K562 (cell line): ENCODE measurements around the gene GPN3. TPM values are rescaled to one million over a fixed set of nuclear protein-coding genes. Genes with fewer than 3 reads are reported as not detected.

ENCODE experiments used
- AFF4 ChIP-seq: sonication (generic); formaldehyde crosslinking; IDR thresholded peaks from 2 replicates; pipeline ENCODE4 v1.8.0; 2023; ENCODE audit warnings: mild to moderate bottlenecking, missing genetic modification reagents
- BRD4 ChIP-seq: fragments of 200-600 bp; sonication (generic); IDR thresholded peaks from 2 replicates; pipeline ENCODE4 v1.6.1; 2017; ENCODE audit warnings: inconsistent platforms
- CHD4 ChIP-seq: fragments of 200-600 bp; sonication (generic); IDR thresholded peaks from 3 replicates; pipeline ENCODE4 v1.6.1; 2012; ENCODE audit warnings: low read depth, mild to moderate bottlenecking, mixed read lengths, low read length, inconsistent platforms; ENCODE audit not compliant: insufficient read depth, insufficient replicate concordance, poor library complexity, severe bottlenecking
- EGR1 ChIP-seq: fragments of 450-650 bp; conservative IDR thresholded peaks from 2 replicates; pipeline ENCODE4 v1.6.1; 2017; ENCODE audit warnings: mild to moderate bottlenecking
- HMG20B ChIP-seq: fragments of 250-450 bp; sonication (Bioruptor Pico); IDR thresholded peaks from 2 replicates; pipeline ENCODE4 v1.5.0; 2021; ENCODE audit warnings: mild to moderate bottlenecking
- PHF21A ChIP-seq: fragments of 450-650 bp; IDR thresholded peaks from 2 replicates; pipeline ENCODE4 v1.6.1; 2017; ENCODE audit warnings: low read depth, borderline replicate concordance
- POLR3G ChIP-seq: IDR thresholded peaks from 2 replicates; pipeline ENCODE4 v1.6.1; 2011; ENCODE audit not compliant: insufficient read length, insufficient replicate concordance; ENCODE audit errors: extremely low read depth
- RUNX1 ChIP-seq: sonication (generic); IDR thresholded peaks from 2 replicates; pipeline ENCODE4 v1.6.1; 2016; ENCODE audit warnings: antibody characterized with exemption, low read depth
- SPI1 ChIP-seq: IDR thresholded peaks from 2 replicates; pipeline ENCODE4 v1.6.1; 2011; ENCODE audit warnings: low read depth, low read length, control low read depth, borderline replicate concordance
- SREBF2 ChIP-seq: sonication (generic); formaldehyde crosslinking; IDR thresholded peaks from 2 replicates; pipeline ENCODE4 v1.4.0; 2020; ENCODE audit warnings: mild to moderate bottlenecking, missing genetic modification reagents
- TEAD1 ChIP-seq, 2 experiments: fragments of 450-650 bp in 1 of 2; sonication (generic) in 1 of 2; formaldehyde crosslinking; IDR thresholded peaks; 2 replicates each; pipeline versions ENCODE4 v1.4.0 to v1.8.0; 2020 to 2022; ENCODE audit warnings: mild to moderate bottlenecking in 2 of 2, missing genetic modification reagents in 1 of 2
- TGIF2 ChIP-seq: sonication (generic); formaldehyde crosslinking; IDR thresholded peaks from 2 replicates; pipeline ENCODE4 v1.8.1; 2022; ENCODE audit warnings: mild to moderate bottlenecking, missing genetic modification reagents, moderate library complexity
- U2AF2 ChIP-seq: fragments of 200-400 bp; formaldehyde crosslinking; optimal IDR thresholded peaks from 2 replicates; pipeline ENCODE3; 2017; ENCODE audit warnings: low read depth, mild to moderate bottlenecking, low read length
- XRCC3 ChIP-seq: fragments of 450-650 bp; IDR thresholded peaks from 2 replicates; pipeline ENCODE4 v1.6.1; 2017; ENCODE audit warnings: mild to moderate bottlenecking, moderate library complexity
- ZBTB26 ChIP-seq: fragments of 450-650 bp; formaldehyde crosslinking; IDR thresholded peaks from 2 replicates; pipeline ENCODE4 v1.4.0; 2022; ENCODE audit warnings: missing genetic modification characterization
- ZBTB9 ChIP-seq: fragments of 450-650 bp; formaldehyde crosslinking; IDR thresholded peaks from 2 replicates; pipeline ENCODE4 v1.4.0; 2020; ENCODE audit warnings: mild to moderate bottlenecking, moderate library complexity
- ZKSCAN3 ChIP-seq: fragments of 250-450 bp; sonication (Bioruptor Pico); IDR thresholded peaks from 2 replicates; pipeline ENCODE4 v1.4.0; 2020
- ZNF347 ChIP-seq: fragments of 450-650 bp; formaldehyde crosslinking; IDR thresholded peaks from 2 replicates; pipeline ENCODE4 v1.4.0; 2020; ENCODE audit warnings: low read depth, mild to moderate bottlenecking, moderate library complexity
- ZNF431 ChIP-seq: sonication (generic); formaldehyde crosslinking; IDR thresholded peaks from 2 replicates; pipeline ENCODE4 v1.8.0; 2022; ENCODE audit warnings: mild to moderate bottlenecking, missing genetic modification reagents
- ZNF695 ChIP-seq: fragments of 450-650 bp; formaldehyde crosslinking; IDR thresholded peaks from 2 replicates; pipeline ENCODE4 v1.4.0; 2020; ENCODE audit warnings: mild to moderate bottlenecking, moderate library complexity
- polyA plus RNA-seq, 8 experiments: library from polyadenylated mRNA; depleted of rRNA in 4 of 8; stranded (reverse) in 5 of 8; unstranded in 3 of 8; fragments of >200 nt; fragmentation: Nextera tagmentation in 2 of 8; fragmentation: Illumina TruSeq in 1 of 8; extraction: Ambion mirVana in 2 of 8; extraction: Trizol in 1 of 8; gene quantifications; 2 replicates each; pipeline versions ENCODE4 v1.2.1 to v1.2.3, GENCODE V29; 2011 to 2014; ENCODE audit warnings: inconsistent platforms in 1 of 8, missing spikeins in 1 of 8
- total RNA-seq, 7 experiments: library from RNA; depleted of rRNA in 6 of 7; stranded (reverse); fragments of >200 nt in 6 of 7; fragmentation: Illumina TruSeq in 2 of 7; extraction: Trizol in 2 of 7; gene quantifications; 2 replicates each; pipeline versions ENCODE4 v1.2.1 to v1.2.3, GENCODE V29; 2011 to 2021; ENCODE audit warnings: low replicate concordance in 1 of 7

Gene GPN3
- total and polyA plus RNA-seq, 9 of the 15 experiments (the other 6 are each of a cell fraction or from before 2014, with no cell fraction given), result 35.8 to 123 (median 64.2) TPM

DNA sequence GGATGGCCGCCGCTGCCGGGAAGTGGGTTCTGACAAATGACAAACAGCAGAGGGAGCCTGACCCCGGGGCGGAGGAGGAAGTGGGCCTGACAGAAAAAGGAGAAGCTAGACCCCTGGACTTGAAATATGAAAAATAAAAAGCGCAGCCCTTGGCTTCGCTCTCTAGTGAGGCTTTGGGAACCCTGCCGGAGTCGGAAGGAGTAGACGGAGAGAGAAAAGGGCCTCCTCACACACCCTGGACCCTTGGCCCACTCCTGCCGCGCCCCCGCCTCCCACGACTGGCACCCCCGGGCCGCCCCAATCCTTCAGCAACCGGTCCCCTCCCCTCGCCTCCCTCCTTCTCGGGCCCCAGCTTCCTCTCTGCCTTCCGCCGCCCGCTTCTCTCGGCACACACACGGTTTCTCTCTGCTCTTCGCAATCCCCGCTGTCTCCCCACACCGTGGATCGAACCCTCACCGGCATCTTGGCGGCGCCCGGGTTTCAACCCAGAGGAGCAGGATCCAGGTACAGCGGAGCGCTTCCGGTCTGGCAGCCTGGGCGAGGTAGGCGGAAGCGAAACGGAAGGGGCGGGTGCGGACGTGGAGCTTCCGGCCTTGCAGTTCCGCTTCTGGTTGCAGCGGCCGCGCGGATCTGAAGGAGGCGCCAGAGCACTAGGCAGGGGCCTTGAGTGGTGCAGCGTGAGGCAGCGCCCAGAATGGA, 18.1 kb downstream of the GPN3 start, which contains the start of gene ARPC3 (continued):
- TF ChIP-seq TEAD1 (CRISPR knock-in tag; IDR thresholded peaks at IDR 0.05), result peak in 1 of 2 experiments; percentile 24; a peak in 1 of 4 replicates
- peak; percentile 97 for TF ChIP-seq SPI1
- TF ChIP-seq RUNX1, result peak; percentile 27; the same call in 1 of the 2 replicates
- TF ChIP-seq PHF21A, result peak; percentile 37; the same call in 1 of the 2 replicates
- TF ChIP-seq CHD4, result no peak
- peak; percentile 91; the same call in 1 of the 2 replicates for TF ChIP-seq BRD4
- no peak for TF ChIP-seq ZKSCAN3 (CRISPR knock-in tag)
- peak; percentile 94; the same call in 1 of the 2 replicates for TF ChIP-seq AFF4 (CRISPR knock-in tag)
- no peak for TF ChIP-seq U2AF2
- TF ChIP-seq EGR1, result peak; percentile 99
- no peak for TF ChIP-seq SREBF2 (CRISPR knock-in tag)
- no peak for TF ChIP-seq ZNF695 (CRISPR knock-in tag)
- no peak for TF ChIP-seq ZNF347 (CRISPR knock-in tag)
- peak; percentile 37; the same call in 1 of the 2 replicates for TF ChIP-seq ZBTB26 (CRISPR knock-in tag)
- no peak for TF ChIP-seq POLR3G
- TF ChIP-seq HMG20B, result no peak
- TF ChIP-seq ZNF431 (CRISPR knock-in tag), result 0 out of 2 replicates have a peak, but pooled peaks have one; percentile 23
- no peak for TF ChIP-seq XRCC3
- TF ChIP-seq ZBTB9 (CRISPR knock-in tag), result no peak
- peak; percentile 52; the same call in 1 of the 2 replicates for TF ChIP-seq TGIF2
